Neutrophil (primary cell): ENCODE results near the gene BTAF1.

Experiments used
- H3K27ac ChIP-seq: fragments of 200-600 bp; sonication (generic); 2 replicates; pipeline ENCODE4 v1.5.1; 2016; ENCODE audit warnings: mild to moderate bottlenecking, moderate library complexity
- H3K27me3 ChIP-seq: fragments of 200-600 bp; sonication (generic); 2 replicates; pipeline ENCODE4 v1.6.0; 2016; ENCODE audit warnings: mild to moderate bottlenecking
- H3K36me3 ChIP-seq: fragments of 200-600 bp; sonication (generic); 2 replicates; pipeline ENCODE4 v1.5.1; 2017
- H3K4me1 ChIP-seq, 2 experiments: fragments of 200-600 bp in 1 of 2; sonication (generic) in 1 of 2; 1 replicate in 1 of 2; 2 replicates in 1 of 2; pipeline versions ENCODE4 v1.5.1 to v1.6.1; 2013 to 2016; ENCODE audit warnings: low read depth in 1 of 2, low read length in 1 of 2, mild to moderate bottlenecking in 1 of 2, moderate library complexity in 1 of 2; ENCODE audit not compliant: control insufficient read depth in 1 of 2, insufficient read depth in 1 of 2
- H3K4me3 ChIP-seq, 2 experiments: fragments of 200-600 bp in 1 of 2; sonication (generic) in 1 of 2; 1 replicate in 1 of 2; 2 replicates in 1 of 2; pipeline ENCODE4 v1.5.1; 2013 to 2016; ENCODE audit warnings: low read depth in 1 of 2, low read length in 1 of 2, mild to moderate bottlenecking in 1 of 2, moderate library complexity in 1 of 2
- H3K9me3 ChIP-seq: fragments of 200-600 bp; sonication (generic); 2 replicates; pipeline ENCODE4 v1.5.1; 2016
- TF ChIP-seq, protein P1 (sequence below): fragments of 200-600 bp; sonication (generic); IDR thresholded peaks from 2 replicates; pipeline ENCODE4 v1.5.1; 2016; ENCODE audit warnings: antibody characterized with exemption

BTAF1 gene

DNA sequence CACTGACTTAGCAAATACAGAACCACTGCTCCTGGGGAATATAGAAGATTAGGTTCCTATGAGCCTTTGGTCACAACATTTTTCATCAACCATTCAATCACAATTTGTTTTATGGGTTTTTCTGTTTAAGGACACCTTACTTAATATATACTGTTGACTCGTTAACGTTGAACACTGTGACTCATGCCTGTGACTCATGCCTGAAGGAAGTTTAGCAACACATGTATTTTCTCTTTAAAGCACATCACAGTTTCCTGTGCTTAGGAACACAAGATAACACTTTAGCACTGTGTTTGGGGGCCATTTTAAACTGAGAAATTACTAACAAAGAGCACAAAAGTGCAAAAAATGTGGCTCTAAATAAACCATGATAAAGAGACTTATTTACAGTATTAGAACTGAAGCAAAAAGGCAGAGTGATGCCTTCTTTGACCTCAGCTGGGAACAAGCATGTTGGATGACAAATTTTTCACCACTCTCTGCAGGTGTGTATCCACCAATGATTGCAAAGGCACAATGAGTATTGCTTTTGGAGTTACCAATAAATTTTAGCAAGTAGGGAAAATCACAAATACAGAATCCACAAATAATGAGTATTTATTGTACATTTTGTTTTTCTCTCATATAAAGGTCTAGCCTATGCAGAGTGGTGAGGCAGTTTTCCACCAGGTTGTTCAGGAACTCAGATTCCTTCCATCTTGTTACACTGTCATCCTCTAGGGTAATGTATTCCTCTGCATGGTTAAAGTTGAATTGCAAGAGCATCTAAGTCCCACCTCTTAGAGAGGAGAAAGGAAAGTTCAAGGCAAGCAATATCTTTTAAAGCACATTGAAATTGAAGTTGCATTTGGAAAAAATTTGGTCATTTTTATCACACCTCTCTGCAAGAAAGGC, 21.5 kb upstream of the BTAF1 start:
- peak overlapping the region; percentile 40 for H3K27ac ChIP-seq
- H3K9me3 ChIP-seq: no peaks in the 10 kb centered on the region
- no peak overlapping the region for H3K4me3 ChIP-seq
- H3K27me3 ChIP-seq: no peaks in the 10 kb centered on the region
- no peaks in the 10 kb centered on the region for H3K36me3 ChIP-seq
- peaks cover 9 to 12% of the 10 kb centered on the region in 2 experiments for H3K4me1 ChIP-seq
- TF ChIP-seq, protein P1, sequence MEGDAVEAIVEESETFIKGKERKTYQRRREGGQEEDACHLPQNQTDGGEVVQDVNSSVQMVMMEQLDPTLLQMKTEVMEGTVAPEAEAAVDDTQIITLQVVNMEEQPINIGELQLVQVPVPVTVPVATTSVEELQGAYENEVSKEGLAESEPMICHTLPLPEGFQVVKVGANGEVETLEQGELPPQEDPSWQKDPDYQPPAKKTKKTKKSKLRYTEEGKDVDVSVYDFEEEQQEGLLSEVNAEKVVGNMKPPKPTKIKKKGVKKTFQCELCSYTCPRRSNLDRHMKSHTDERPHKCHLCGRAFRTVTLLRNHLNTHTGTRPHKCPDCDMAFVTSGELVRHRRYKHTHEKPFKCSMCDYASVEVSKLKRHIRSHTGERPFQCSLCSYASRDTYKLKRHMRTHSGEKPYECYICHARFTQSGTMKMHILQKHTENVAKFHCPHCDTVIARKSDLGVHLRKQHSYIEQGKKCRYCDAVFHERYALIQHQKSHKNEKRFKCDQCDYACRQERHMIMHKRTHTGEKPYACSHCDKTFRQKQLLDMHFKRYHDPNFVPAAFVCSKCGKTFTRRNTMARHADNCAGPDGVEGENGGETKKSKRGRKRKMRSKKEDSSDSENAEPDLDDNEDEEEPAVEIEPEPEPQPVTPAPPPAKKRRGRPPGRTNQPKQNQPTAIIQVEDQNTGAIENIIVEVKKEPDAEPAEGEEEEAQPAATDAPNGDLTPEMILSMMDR: no peak

DNA sequence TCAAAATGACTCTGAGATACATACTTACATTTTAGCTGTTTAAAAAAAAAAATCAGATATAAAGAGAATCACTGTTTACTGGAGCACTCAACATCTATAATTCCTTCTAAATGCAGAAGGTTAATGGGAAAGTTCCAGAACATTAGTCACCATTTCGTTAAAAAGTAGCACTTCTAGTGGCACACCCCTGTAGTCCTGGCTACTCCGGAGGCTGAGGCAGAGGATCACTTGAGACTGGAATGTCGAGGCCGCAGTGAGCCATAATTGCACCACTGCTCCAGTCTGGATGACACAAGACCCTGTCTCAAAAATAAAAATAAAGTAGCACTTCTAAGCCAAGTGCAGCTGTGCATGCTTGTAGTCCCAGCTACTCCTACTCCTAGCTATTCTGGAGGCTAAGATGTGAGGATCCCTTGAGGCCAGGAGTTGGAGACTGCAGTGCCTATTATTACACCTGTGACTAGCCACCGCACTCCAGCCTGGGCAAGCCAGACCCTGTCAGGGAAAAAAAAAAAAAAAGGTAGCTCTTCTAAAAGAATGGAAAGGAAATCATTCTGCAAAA, 16.5 kb upstream of the BTAF1 start:
- no peaks in the 10 kb centered on the region for H3K9me3 ChIP-seq
- no peak overlapping the region for H3K27ac ChIP-seq
- H3K36me3 ChIP-seq: no peaks in the 10 kb centered on the region
- peaks cover 21 to 22% of the 10 kb centered on the region in 2 experiments for H3K4me1 ChIP-seq
- TF ChIP-seq, protein P1: no peak
- no peak overlapping the region for H3K4me3 ChIP-seq
- H3K27me3 ChIP-seq: peaks cover 33% of the 10 kb centered on the region

DNA sequence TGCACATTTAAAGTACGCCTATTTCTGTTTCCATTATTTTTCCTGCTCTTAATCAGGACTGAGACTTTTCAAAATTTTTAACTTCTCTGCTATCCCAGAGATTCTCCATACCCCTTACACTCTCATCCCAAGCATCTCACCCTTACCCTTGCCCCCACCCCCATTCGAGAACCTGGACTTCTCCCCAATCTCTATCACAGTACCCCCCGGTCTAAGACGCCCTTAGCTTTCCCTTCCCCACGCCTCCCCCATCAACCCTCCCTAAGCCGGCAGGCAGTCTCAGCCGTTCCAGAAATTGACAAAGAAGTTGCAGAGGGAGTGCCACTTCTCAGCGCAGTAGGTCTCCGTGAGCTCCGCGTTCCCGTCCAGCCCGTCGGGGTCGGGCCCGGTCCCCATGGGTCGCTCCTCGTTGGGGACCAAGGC, 15.6 kb upstream of the BTAF1 start:
- Histone ChIP-seq H3K4me3 (peak overlapping the region; percentile 60), H3K36me3 (no peaks in the 10 kb centered on the region), H3K4me1 (peaks cover 16 to 18% of the 10 kb centered on the region in 2 experiments), H3K27ac (no peak overlapping the region), H3K9me3 (no peaks in the 10 kb centered on the region), H3K27me3 (peaks cover 33% of the 10 kb centered on the region)
- TF ChIP-seq, protein P1: no peak

DNA sequence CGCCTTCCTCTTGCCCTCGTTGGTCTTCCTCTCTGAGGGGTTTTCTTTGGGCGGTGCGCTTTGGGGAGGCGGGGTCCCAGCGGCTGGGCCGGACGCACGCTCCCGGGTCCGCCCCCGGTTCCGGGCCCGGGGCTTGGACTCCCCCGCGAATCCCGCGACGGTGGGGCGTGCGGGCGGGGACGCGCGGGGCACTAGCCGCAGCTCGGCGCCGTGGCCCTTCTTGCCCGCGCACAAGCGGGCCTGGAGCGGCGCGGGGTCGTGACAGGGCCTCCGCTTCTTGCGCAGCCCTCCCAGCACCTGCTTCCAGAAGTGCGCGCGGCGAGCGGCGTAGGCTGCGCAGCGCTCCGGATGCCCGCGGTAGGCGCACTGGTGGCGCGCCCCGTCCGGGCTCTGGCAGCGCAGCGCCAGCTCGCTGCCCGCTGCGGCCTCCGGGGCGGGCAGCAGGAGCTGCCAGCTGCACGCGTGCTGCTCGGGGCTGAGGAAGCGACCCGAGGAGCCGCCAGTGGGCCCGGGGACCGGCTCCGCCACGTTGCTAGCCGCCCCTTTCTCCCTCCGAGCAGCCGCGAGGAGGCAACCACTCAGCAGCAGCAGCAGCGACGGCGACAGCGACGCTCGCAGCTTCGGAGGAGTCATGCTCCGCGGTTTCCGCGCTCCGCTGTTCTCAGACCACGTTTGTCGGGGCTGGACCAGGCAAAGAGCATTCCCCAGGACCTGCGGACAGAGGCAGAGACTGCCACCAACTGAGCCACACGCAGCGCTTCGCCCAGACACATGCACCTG, 15.0 kb upstream of the BTAF1 start:
- Histone ChIP-seq H3K36me3 (no peaks in the 10 kb centered on the region), H3K4me1 (peaks cover 16 to 18% of the 10 kb centered on the region in 2 experiments), H3K27ac (no peak overlapping the region), H3K9me3 (no peaks in the 10 kb centered on the region), H3K4me3 (peak overlapping the region; percentile 60), H3K27me3 (peaks cover 38% of the 10 kb centered on the region)
- TF ChIP-seq, protein P1: no peak

DNA sequence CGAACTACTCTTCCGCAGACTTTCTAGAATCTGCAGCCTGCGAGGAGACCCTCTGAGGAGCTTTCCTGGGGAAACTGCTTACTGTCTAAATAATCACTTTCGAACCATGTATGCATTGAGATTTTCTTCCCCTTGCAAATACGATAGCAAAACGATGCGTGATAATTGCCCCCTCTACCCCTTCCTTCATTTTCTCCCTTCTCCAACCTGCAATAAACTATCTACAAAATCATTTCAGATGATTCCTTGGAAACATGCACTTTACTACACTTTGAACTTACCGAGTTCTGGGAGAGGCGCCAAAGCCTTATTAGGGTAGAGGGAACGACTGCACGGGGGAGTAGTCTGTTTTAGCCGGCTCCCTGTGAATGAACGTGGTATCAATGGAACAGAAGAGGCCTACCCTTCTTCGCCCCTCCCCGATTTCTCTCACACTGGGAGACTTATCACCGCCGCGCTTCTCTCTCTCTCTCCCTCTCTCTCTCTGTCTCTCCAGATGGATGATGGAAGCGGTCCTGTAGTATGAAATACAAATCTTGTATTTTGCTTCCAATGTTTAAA, 14.4 kb upstream of the BTAF1 start, which contains the start of gene FGFBP3:
TSS of gene FGFBP3 (minus strand) at position 370 of the 561 bp plus-strand sequence. CDS start 517 bp downstream, outside the sequence.
- H3K9me3 ChIP-seq: no peaks in the 10 kb centered on the region
- no peak within 1 kb of the TSS for H3K27ac ChIP-seq
- H3K36me3 ChIP-seq: no peaks in the 10 kb centered on the region
- TF ChIP-seq, protein P1: no peak
- H3K4me1 ChIP-seq: peaks cover 16 to 18% of the 10 kb centered on the region in 2 experiments
- peaks cover 44% of the 10 kb centered on the region for H3K27me3 ChIP-seq
- peak within 1 kb of the TSS; percentile 60 for H3K4me3 ChIP-seq
